ENCODE measurements around the gene ZRANB3.
"Not testable (repeated sequence)": the region's sequence is repeated elsewhere in the genome, so short reads cannot be mapped to it uniquely, and the experiment has no call there.

Gene ZRANB3

DNA sequence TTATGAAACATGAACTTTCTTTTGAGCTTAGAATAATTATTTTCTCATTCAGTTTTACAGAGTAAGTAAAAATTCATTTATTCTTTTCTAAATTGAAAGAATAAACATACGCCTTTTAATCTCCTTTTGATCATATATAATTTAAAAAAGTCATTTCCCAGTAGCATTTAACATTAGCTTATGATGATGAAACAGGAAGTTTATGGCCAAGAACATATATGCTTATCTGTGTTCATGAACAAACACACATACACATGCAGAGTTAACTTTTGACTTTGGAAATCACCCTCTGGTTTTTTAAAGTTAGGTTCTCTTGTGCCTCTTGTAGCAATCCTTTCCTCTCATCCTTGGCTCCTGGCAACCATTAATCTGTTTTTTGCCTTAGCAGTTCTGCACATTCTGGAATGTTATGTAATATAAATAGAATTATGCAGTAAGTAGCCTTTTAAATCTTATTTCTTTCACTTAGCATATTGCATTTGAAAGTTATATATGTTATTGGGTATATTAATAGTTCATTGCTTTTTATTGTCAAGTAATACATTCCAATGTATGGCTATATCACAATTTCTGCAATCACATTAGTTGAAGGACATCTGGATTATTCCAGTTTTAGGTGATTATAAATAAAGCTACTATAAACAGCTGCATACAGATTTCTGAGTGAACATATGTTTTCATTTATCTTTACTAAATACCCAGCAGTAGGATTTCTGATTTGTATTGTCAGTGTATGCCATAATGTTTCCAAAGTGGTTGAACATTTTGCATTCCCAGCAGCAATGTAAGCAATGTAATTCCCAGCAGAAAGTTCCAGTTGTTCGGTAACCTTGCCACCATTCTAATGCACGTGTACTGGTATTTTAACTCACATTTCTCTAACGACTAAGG, 210.3 kb downstream of the ZRANB3 start:
- no peak for DNase-seq (ENCODE audit: low read depth)

DNA sequence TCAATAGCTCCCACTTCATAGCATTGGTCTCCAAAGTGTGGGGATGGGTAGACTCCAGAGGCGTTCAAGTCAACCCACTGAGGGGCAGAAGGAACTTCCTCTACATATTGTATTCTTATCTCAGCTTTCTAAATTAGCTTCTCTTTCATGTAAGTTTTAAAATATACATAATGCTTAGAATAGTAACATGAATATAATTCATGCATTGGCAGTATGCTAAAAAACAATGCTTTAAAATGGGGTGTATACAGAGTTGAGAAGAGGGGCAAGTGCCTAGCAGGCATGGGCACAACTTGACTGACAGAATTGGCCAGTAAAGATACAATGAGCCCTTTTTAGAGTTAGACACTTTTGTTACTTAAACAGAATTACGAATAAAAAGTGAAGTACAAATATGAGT, 212.2 kb downstream of the ZRANB3 start:
- no peak for DNase-seq (ENCODE audit: low read depth)

DNA sequence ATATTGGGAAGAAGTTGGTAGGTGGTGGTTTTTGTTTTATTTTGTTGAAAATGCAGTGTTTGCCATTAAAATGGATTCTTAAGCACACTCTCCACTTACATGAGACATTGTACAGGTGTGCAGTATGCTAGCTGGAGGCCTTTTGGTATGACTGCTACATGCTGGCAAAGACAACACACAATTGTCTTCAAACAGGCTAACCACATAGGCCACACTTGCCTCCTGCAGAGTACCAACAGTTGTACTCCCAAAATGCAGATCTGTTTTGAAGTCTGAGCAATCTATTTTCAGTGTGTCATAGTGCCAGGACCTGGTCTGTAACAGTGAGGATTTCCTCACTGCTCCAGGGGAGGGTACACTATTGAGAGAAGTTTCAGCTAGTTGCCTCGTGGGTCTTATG, 213.6 kb downstream of the ZRANB3 start:
- DNase-seq (ENCODE audit: low read depth): no peak

DNA sequence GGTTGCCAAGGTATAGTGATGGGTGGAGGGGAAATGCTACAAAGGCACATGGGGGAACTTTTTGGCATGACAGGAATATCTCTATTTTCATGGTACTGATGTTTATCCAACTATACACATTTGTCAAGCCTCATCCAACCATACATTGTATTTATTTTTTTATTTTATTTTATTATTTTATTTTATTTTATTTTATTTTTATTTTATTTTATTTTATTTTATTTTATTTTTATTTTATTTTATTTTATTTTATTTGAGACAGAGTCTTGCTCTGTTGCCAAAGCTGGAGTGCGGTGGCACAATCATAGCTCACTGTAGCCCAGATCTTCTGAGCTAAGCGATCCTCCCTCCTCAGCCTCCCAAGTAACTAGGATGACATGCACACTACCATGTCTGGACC, 219.1 kb downstream of the ZRANB3 start:
- DNase-seq (ENCODE audit: low read depth): no peak

DNA sequence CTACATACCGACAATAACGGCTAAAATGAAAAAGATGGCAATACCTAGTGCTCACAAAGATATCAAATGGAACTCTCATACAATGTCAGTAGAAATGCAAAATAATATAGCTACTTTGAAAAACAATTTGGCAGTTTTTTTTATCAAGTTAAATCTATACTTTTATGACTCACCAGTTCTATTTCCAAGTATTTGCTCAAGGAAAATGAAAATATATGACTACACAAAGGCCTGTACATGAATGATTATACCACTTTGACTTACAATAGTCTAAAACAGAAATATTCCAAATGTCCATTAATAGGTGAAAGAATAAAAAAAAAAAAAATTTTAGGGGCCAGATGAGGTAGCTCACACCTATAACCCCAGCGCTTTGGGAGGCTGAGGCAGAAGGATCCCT, 219.8 kb downstream of the ZRANB3 start:
- DNase-seq (ENCODE audit: low read depth): no peak

DNA sequence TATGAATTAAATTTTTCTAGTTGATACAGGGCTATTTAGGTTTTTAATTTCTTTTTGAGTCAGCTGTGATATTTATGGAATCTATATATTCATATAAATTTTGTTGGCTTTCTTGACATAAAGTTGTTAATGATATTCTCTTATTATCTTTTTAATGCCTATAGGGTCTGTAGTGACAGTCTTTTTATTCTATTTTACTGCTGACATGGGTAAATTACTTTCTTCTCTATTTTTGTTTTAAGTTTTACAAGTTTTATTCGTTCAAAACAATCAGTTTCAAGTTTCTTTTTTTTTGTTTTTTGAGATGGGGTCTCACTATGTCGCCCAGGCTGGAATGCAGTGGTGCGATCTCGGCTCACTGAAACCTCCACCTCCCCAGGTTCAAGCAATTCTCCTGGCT, 226.3 kb downstream of the ZRANB3 start:
- no peak for DNase-seq (ENCODE audit: low read depth)

DNA sequence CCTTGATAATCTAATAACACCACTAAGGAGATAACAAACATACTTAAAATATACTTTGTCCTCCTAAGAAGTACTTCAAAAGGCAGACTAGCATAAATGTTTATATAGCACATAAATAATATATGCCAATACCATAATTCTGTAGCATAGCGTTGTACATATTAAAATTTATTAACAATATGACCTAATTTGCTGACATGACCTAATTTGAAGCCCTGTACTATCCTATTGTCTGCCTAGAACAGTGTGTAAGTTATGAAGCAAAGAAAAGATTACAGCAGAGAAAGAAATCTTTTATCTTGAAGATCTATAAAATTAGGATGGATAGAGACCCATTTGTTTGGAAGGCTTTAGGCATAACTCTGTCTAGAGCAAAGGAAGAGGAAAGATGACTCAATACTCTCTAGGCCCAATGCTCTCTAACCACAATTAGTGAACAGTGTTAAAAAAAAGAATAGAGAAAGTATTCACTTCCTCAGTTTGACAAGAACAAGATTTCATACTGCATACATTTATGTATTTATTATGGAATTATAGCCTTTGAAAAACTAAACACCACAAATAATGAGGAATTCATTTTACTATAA, 231.3 kb downstream of the ZRANB3 start:
- no peak for DNase-seq (ENCODE audit: low read depth)

DNA sequence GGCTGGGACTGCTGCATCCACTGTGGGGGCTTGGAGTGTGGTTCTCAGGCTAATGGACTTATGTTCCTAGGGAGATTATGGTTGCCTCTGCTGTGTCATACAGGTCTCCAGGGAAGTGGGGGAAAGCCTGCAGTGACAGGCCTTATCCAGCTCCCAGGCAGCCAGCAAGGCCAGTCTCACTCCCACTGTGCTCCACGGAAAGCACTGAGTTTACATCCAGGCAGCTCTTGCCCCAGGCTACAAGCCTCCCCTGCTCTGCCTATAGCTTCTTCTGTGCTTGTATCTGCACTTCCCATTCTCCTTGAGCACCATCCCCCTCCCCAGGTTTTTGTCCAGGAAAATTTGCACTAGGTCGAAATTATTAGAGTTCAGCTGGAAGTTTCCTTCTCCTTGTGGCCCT, 231.9 kb downstream of the ZRANB3 start:
- DNase-seq (ENCODE audit: low read depth): no peak

DNA sequence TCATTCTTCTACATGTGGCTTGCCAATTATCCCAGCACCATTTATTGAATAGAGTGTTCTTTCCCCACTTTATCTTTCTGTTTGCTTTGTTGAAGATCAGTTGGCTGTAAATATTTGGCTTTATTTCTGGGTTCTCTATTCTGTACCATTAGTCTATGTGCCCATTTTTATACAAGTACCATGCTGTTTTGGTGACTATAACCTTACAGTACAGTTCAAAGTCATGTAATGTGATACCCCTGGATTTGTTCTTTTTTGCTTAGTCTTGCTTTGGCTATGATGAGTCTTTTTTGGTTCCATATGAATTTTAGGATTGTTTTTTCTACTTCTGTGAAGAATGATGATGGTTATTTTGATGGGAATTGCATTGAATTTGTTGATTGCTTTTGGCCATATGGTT, 243.9 kb downstream of the ZRANB3 start:
- DNase-seq (ENCODE audit: low read depth): not testable (repeated sequence)

DNA sequence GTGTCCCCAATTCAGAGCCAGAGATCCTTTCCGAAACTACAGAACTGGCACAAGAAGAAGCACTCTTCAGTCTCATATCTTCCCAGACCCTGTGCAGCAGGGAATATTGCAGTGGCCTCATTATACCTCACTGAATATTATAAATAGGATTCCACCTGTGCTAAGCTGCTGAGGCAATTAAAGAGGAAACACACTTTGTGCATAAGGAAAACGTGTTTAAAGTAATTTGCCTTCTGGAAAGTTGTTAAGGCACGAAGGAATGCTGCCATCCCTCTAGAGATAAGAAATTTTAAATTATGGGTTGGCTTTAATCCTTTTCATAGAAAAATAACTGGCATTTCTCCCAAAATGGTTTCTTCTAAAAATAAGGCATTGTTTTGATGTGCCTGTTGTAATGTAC, 245.6 kb downstream of the ZRANB3 start:
- DNase-seq (ENCODE audit: low read depth): no peak

DNA sequence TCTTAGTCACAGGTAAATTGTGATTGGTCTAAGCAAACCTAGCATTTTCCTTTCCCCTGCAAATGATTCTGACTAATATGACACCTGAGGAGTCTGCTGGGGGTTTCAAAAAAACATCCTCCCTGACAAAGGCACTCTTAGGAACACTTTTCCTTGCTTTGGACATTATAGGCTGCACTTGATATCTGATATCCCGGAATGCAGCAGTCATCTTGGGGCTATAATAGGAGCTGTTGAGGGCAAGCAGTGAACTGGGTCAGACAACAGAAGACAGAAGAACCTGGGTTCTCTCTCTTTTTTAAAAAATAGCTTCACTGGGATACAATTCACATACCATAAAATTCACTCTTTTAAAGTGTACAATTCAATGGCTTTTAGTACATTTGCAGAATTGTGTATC, 249.6 kb downstream of the ZRANB3 start:
- DNase-seq (ENCODE audit: low read depth): no peak

DNA sequence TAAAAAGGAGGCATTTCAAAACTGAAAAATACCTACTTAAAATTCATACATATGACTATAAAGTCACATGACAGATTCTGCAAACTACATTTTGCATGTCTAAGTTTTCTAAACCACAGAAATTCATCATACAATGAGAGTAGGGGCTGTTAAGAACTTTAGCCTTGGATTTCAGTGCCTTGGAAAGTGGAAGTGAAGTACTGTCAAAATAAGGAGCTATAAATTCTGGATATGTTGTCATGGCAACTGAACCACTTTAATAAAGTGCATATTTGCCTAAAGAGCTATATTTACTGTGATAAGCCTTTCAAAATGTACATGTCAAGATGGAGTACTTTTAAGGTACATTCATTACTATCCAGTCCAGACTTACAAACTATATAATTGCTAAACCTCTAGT, 251.8 kb downstream of the ZRANB3 start:
- DNase-seq (ENCODE audit: low read depth): no peak

DNA sequence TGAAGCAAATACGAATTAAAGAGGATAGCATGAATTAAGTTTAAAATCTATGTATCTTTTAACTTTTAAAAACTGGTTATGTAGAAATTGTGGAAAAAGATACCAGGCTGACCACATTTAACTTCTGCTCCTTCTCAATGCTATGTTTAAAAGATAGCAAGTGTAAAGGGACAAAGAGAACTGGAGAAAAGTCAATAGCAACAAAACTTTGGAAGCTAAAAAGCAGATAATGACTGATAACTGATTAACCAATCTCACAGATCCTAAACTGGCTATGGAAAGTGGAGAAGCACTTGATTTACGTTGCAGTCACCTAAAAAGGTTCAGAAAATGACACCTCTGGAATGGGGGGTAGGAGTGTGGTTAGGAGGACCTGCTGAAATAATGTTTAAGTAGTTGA, 254.5 kb downstream of the ZRANB3 start:
- DNase-seq (ENCODE audit: low read depth): no peak

DNA sequence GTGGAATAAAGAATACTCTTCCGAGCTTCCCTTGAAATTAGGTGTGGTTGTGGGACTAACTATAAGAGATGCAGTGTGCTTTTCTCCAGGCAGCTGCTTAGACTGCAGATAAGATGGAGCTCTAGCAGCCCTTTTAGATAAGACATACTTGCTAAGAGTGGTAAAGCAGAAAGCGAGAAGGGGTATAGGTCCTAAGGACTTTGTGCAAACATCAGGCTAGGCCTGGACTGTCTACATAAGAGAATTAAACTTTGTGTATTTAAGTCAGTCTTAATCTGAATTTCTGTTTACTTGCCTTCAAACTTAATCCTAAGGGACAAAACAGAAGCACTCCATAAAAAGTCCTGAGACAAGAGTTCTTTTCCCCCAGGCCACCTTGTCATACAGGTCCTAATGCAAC, 260.0 kb downstream of the ZRANB3 start:
- DNase-seq (ENCODE audit: low read depth): no peak

DNA sequence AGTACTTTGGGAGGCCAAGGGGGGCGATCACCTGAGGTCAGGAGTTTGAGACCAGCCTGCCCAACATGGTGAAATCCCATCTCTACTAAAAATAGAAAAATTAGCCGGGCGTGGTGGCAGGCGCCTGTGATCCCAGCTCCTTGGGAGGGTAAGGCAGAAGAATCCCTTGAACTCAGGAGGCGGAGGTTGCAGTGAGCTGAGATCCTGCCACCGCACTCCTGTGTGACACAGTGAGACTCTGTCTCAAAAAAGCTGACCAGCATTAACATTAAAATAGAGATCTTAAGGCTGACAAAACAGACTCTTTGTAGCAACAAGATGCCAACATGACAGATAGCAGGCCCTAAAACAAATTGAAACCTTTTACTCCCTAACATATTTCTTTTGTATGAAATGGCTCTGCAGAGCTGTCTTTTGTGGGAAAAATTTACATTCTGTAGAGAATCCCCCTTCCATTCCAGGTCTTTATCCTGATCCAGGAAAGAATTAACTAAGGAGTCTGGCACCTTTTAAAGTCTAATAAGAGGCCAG, 265.0 kb downstream of the ZRANB3 start:
- DNase-seq (ENCODE audit: low read depth): no peak

DNA sequence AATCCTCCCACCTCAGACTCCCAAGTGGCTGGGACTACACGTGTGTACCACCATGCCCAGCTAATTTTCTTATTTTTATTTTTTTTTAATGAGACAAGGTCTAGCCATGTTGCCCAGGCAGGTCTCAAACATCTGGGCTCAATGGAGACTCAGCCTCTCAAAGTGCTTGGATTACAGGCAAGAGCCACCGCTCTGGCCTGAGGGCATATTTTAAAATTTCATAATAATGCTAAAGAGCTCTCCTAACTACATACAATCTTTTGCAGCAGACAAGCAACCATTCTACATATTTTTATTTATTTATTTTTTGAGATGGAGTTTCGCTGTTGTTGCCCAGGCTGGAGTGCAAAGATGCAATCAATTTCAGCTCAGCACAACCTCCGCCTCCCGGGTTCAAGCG, 271.9 kb downstream of the ZRANB3 start:
- DNase-seq (ENCODE audit: low read depth): no peak

DNA sequence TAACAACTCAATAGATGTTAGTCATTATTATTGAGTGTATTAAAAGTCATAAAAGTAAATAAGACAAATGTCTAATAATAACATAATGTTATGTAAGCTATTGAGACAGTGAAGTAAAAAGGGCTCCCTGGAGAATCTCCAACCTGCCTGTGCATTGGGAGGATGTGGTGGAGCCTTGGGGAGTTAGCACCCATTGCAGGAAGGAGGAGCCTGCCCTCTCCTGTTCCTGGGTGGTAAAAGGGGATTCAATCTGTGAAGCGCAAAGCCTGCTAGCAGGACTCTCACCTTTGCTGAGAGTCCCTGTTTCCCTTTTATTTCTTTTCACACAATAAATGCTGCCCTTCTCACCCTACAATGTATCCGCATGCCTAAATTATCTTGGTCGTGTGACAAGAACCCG, 272.8 kb downstream of the ZRANB3 start:
- DNase-seq (ENCODE audit: low read depth): no peak

DNA sequence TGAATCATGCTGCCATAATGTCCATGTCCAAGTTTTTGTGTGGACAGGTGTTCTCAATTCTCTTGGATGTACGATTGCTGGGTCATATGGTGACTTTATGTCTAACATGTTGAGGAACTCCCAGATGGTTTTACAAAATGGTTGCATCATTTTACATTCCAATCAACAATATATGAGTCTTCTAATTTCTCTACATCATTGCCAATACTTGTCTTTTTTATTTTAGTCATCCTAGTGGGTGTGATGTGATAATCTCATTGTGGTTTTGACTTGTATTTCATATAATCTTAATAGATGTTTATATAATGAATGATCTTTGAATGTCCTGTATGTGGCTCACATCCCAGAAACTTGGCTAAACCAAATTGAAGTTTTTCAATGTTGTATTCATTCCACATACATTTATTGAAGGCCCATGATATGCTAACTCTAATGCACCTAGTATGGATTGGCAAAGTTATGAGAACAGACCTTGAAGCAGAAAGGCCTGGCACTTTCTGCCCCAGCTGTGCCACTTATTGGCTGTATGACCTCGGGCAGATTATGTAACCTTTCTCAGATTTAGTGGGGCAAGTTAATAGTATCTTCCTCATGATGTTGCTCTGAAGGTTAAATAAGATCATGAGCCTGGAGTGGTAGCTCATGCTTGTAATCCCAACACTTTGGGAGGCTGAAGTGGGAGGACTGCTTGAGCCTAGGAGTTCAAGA, 273.5 kb downstream of the ZRANB3 start:
- DNase-seq (ENCODE audit: low read depth): no peak

DNA sequence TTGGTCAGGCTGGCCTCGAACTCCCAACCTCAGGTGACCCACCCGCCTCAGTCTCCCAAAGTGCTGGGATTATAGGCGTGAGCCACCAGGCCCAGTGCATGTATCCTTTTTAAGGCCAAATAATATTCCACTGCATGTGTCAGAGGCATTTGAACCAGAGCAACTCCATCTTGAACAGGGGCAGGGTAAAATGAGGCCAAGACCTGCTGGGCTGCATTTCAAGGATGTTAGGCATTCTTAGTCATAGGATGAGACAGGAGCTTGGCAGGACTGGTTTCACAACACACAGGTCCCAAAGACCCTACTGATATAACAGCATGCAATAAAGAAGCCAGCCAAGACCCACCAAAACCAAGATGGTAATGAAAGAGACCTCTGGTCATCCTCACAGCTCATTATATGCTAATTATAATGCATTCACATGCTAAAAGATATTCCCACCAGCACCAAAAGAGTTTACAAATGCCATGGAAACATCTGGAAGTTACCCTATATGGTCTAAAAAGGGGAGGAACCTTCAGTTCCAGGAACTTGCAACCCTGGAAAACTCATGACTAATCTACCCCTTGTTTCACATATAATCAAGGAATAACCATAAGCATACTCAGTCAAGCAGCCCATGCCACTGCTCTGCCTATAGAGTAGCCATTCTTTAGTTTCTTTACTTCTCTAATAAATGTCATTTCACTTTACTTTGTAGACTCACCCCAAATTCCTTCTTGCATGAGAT, 274.3 kb downstream of the ZRANB3 start:
- DNase-seq (ENCODE audit: low read depth): no peak

DNA sequence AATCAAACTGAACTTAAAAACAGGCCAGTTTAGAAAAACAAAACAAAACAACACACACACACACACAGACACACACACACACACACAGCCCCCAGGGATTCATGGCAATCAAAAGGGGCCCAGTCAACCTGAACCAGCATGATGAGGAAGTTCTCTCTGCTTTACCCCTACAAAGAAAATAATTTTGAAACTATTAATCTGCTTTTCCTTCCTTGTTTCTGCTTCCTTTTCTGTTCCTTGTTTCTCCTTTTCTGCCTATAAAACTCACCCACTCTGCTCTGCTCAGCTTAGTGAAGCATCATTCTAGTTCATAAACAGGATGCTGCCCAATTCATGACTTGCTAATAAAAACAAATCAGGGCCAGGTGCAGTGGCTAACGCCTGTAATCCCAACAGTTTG, 275.8 kb downstream of the ZRANB3 start:
- DNase-seq (ENCODE audit: low read depth): no peak

DNA sequence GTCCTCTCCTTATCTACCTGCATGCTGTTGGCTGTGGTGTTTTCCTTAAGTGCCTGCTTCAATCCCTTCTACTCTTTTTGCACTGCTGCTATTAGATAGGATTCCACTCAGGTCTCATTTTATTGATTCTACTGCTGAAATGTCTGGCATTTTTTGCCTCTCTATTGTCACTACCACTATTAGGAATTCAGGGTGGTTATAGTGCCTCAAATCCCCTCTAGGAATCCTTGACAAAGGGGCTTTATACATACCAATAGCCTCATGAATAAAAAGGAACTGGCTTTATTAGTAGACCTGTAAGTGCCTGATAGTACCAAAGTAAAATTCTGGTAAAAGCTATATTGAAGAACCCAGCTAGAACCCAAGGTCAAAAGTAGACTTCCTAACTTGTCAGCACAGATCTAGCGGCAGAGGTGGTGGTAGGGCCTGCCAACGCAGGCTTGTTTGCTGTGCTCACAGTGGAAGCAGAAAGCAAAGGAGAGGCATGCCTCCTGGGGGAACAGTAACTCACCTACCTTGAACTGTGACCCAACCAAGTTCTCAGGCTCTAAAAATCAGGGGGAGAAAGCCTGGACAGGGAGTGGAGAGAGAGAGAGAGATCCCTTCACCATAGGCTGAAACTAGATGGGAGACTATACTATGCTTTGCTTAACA, 278.1 kb downstream of the ZRANB3 start:
- no peak for DNase-seq (ENCODE audit: low read depth)

DNA sequence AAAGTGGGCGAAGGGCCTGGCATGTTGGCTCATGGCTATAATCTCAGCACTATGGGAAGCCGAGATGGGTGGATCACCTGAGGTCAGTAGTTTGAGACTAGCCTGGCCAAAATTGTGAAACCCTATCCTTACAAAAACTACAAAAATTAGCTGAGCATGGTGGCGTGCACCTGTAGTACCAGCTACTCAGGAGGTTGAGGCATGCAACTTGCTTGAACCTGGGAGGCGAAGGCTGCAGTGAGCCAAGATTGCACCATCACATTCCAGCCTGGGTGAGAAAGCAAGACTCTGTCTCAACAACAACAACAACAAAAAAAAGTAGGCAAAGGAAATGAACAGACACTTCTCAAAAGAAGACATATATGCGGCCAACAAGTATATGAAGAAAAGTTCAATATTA, 282.4 kb downstream of the ZRANB3 start:
- DNase-seq (ENCODE audit: low read depth): no peak

Data from activated T-cell treated with anti-CD3 and anti-CD28 coated beads for 24 hours (primary cell).